Measurements from ENCODE around the gene GRHL3. TPM values are rescaled to one million over a fixed set of nuclear protein-coding genes. Genes with fewer than 3 reads are reported as not detected.

The GRHL3 gene
- total RNA-seq, 1 experiment from 2014 or later, result not detected

Other genes starting within 250 kb of the GRHL3 start
- gene MYOM3, start 207.2 kb upstream of the GRHL3 start, total RNA-seq (2014; rRNA removed; shearing (Covaris generic)), result 0.03 TPM in 1 of 2 replicates, not detected in the other
- gene IL22RA1, start 176.2 kb upstream of the GRHL3 start, total RNA-seq (2014; rRNA removed; shearing (Covaris generic)), result 1.1 TPM in 1 of 2 replicates, not detected in the other
- 0.06 TPM in 1 of 2 replicates, not detected in the other for gene IFNLR1, start 132.1 kb upstream of the GRHL3 start, total RNA-seq (2014; rRNA removed; shearing (Covaris generic))
- 16.5 and 17.5 TPM in 2 replicates for gene STPG1, start 94.4 kb downstream of the GRHL3 start, total RNA-seq (2014; rRNA removed; shearing (Covaris generic))
- 25.6 and 44.2 TPM in 2 replicates for gene NIPAL3, start 96.4 kb downstream of the GRHL3 start, total RNA-seq (2014; rRNA removed; shearing (Covaris generic))
- 13.4 and 17.7 TPM in 2 replicates for gene RCAN3, start 183.5 kb downstream of the GRHL3 start, total RNA-seq (2014; rRNA removed; shearing (Covaris generic))
- 0.05 TPM in 1 of 2 replicates, not detected in the other for gene NCMAP, start 236.7 kb downstream of the GRHL3 start, total RNA-seq (2014; rRNA removed; shearing (Covaris generic))

All from SJSA1 (cell line).